GM23338 (cell line): ENCODE measurements around the gene UBE2E2. TPM values are rescaled to one million over a fixed set of nuclear protein-coding genes. Genes with fewer than 3 reads are reported as not detected.

ENCODE experiments used
- ATAC-seq: fragments of 200-7000 bp; cut with Tn5 transposase; 3 replicates; pipeline ENCODE4 v1.9.1; 2020
- DNase-seq: peaks from one replicate; pipeline ENCODE4 v3.0.0-alpha.2; 2015; ENCODE audit warnings: low spot score
- H2AFZ ChIP-seq: fragments of 200-600 bp; sonication (generic); 2 replicates; pipeline ENCODE4 v1.8.0; 2016; ENCODE audit warnings: antibody characterized with exemption, mild to moderate bottlenecking, moderate library complexity
- H3F3A ChIP-seq: fragments of 200-600 bp; sonication (generic); replicated peaks from 2 replicates; pipeline ENCODE4 v1.8.0; 2017; ENCODE audit warnings: antibody characterized with exemption, mixed run types, low read depth
- H3K27ac ChIP-seq: fragments of 200-600 bp; sonication (generic); 2 replicates; pipeline ENCODE4 v1.6.1; 2016; ENCODE audit warnings: low read depth
- H3K27me3 ChIP-seq: fragments of 200-600 bp; sonication (generic); 2 replicates; pipeline ENCODE4 v1.8.0; 2016; ENCODE audit warnings: mild to moderate bottlenecking, mixed run types, moderate library complexity; ENCODE audit not compliant: insufficient read depth
- H3K36me3 ChIP-seq: fragments of 200-600 bp; sonication (generic); 2 replicates; pipeline ENCODE4 v1.8.0; 2016; ENCODE audit warnings: mild to moderate bottlenecking; ENCODE audit not compliant: insufficient read depth
- H3K4me1 ChIP-seq: fragments of 200-600 bp; sonication (generic); 2 replicates; pipeline ENCODE4 v1.8.0; 2016; ENCODE audit warnings: mild to moderate bottlenecking, moderate library complexity; ENCODE audit not compliant: insufficient read depth
- H3K4me2 ChIP-seq: fragments of 200-600 bp; sonication (generic); 2 replicates; pipeline ENCODE4 v1.7.1; 2017; ENCODE audit warnings: mixed run types
- H3K4me3 ChIP-seq: fragments of 200-600 bp; sonication (generic); 2 replicates; pipeline ENCODE4 v1.6.1; 2016; ENCODE audit warnings: mixed run types
- H3K79me2 ChIP-seq: fragments of 200-600 bp; sonication (generic); replicated peaks from 2 replicates; pipeline ENCODE4 v1.8.0; 2017; ENCODE audit warnings: mild to moderate bottlenecking; ENCODE audit not compliant: insufficient read depth
- H3K9me2 ChIP-seq: fragments of 200-600 bp; sonication (generic); 2 replicates; pipeline ENCODE4 v1.8.0; 2017; ENCODE audit not compliant: insufficient read depth
- H4K20me1 ChIP-seq: fragments of 200-600 bp; sonication (generic); replicated peaks from 2 replicates; pipeline ENCODE4 v1.8.0; 2017; ENCODE audit warnings: mild to moderate bottlenecking; ENCODE audit not compliant: insufficient read depth
- H3K27ac Mint-ChIP-seq: 2 replicates; pipeline ENCODE4 v1.8.0; 2020; ENCODE audit warnings: inconsistent platforms, mild to moderate bottlenecking, moderate library complexity, mixed read lengths
- H3K27me3 Mint-ChIP-seq: 3 replicates; pipeline ENCODE4 v1.8.0; 2022; ENCODE audit warnings: low read depth, mild to moderate bottlenecking, moderate library complexity, mixed read lengths, inconsistent platforms; ENCODE audit not compliant: insufficient read depth, poor library complexity
- H3K36me3 Mint-ChIP-seq: 3 replicates; pipeline ENCODE4 v1.8.0; 2021; ENCODE audit warnings: low read depth, mild to moderate bottlenecking, inconsistent platforms, moderate library complexity, mixed read lengths
- H3K4me1 Mint-ChIP-seq: 3 replicates; pipeline ENCODE4 v1.8.0; 2020; ENCODE audit warnings: mild to moderate bottlenecking, inconsistent platforms, mixed read lengths
- H3K4me3 Mint-ChIP-seq: 3 replicates; pipeline ENCODE4 v1.8.0; 2021; ENCODE audit warnings: moderate library complexity, mild to moderate bottlenecking, inconsistent platforms, mixed read lengths
- H3K9me3 Mint-ChIP-seq: 3 replicates; pipeline ENCODE4 v1.8.0; 2020; ENCODE audit warnings: moderate library complexity, mild to moderate bottlenecking, inconsistent platforms, mixed read lengths
- CREB1 ChIP-seq: fragments of 250-450 bp; sonication (Bioruptor Pico); IDR thresholded peaks from 2 replicates; pipeline ENCODE4 v1.5.0; 2020; ENCODE audit warnings: low read depth, mild to moderate bottlenecking, moderate library complexity
- EZH2 ChIP-seq: fragments of 200-600 bp; sonication (generic); IDR thresholded peaks from one replicate; pipeline ENCODE4 v1.8.0; 2017; ENCODE audit warnings: antibody characterized with exemption, mild to moderate bottlenecking, low read depth; ENCODE audit not compliant: unreplicated experiment
- EZH2phosphoT487 ChIP-seq: fragments of 200-600 bp; sonication (generic); IDR thresholded peaks from one replicate; pipeline ENCODE4 v1.8.1; 2018; ENCODE audit warnings: antibody characterized with exemption; ENCODE audit not compliant: unreplicated experiment
- JUNB ChIP-seq: IDR thresholded peaks from one replicate; pipeline ENCODE4 v1.6.1; 2016; ENCODE audit warnings: antibody characterized with exemption; ENCODE audit not compliant: unreplicated experiment
- NANOG ChIP-seq: IDR thresholded peaks from 2 replicates; pipeline ENCODE4 v1.6.1; 2016; ENCODE audit warnings: antibody characterized with exemption, borderline replicate concordance
- POLR2AphosphoS5 ChIP-seq: IDR thresholded peaks from 2 replicates; pipeline ENCODE4 v1.6.1; 2016; ENCODE audit warnings: antibody characterized with exemption, low read depth
- STAT1 ChIP-seq: IDR thresholded peaks from one replicate; pipeline ENCODE4 v1.6.1; 2016; ENCODE audit warnings: antibody characterized with exemption; ENCODE audit not compliant: unreplicated experiment
- ZNF114 ChIP-seq: fragments of 250-450 bp; sonication (Bioruptor Pico); IDR thresholded peaks from 2 replicates; pipeline ENCODE4 v1.5.0; 2020; ENCODE audit warnings: mild to moderate bottlenecking, moderate library complexity
- polyA plus RNA-seq: library from polyadenylated mRNA; unstranded; fragments of >200 nt; fragmentation: Nextera tagmentation; extraction: Ambion mirVana; gene quantifications from 2 replicates; pipeline ENCODE4 v1.2.1, GENCODE V29; 2016
- total RNA-seq: library from RNA; depleted of rRNA; stranded (reverse); fragments of >200 nt; shearing (Covaris generic); gene quantifications from 2 replicates; pipeline ENCODE4 v1.2.3, GENCODE V29; 2014
- TF ChIP-seq, protein P1 (sequence below): IDR thresholded peaks from 2 replicates; pipeline ENCODE4 v1.6.1; 2016; ENCODE audit warnings: antibody characterized with exemption
- TF ChIP-seq, protein P2 (sequence below), 2 experiments: fragments of 200-600 bp in 1 of 2; sonication (generic) in 1 of 2; conservative IDR thresholded peaks; 2 replicates each; pipeline versions ENCODE4 v1.5.1 to v1.6.1; 2016 to 2017; ENCODE audit warnings: antibody characterized with exemption in 2 of 2, low read depth in 2 of 2, mild to moderate bottlenecking in 2 of 2, moderate library complexity in 1 of 2
- TF ChIP-seq, protein P3 (sequence below): fragments of 250-450 bp; sonication (Bioruptor Pico); IDR thresholded peaks from 2 replicates; pipeline ENCODE4 v1.5.0; 2020; ENCODE audit warnings: mild to moderate bottlenecking, moderate library complexity
- TF ChIP-seq, protein P4 (sequence below): IDR thresholded peaks from one replicate; pipeline ENCODE4 v1.6.1; 2018; ENCODE audit warnings: antibody characterized with exemption; ENCODE audit not compliant: unreplicated experiment

The UBE2E2 gene
- total and polyA plus RNA-seq, 2 experiments from 2014 or later, result 86.9 to 169 TPM

DNA sequence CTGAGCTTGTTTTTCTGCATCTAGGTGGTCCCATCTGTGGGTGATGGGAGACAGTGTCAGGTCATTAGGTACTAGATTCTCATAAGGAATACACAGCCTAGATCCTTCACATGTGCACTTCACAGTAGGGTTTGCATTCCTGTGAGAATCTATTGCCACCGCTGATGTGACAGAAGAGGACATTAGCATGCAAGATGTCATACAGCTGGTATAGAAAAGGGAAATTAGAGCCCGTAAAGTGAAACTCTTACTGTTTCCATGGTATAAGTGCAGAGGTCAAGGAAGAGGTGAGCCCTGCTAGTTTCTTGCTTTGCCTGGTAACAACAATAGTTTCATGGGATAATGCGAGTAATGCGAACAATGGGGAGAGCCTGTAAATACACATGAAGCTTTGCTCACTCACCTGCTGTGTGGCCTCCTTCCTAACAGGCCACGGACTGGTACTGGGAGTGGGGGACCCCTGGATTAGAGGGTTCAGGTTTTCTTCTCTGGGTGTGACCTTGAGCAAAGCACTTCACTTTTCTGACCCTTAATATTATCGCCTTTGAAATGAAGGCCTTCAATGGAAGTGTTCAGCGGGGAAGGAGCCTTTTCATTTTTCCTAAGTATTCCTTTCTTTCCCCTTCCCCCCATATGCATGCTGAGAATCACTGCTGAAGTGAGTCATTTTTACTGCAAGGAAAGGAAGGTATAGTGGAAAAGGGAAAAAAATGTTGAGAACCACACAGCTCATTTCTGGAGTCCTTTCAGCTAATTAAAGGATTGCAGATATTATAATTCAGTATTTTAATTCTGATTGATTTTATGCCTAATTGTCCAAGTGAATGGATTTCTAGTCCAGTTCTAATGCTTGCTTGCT, 286.4 kb downstream of the UBE2E2 start:
- peaks cover 27% of the 10 kb centered on the region for H3K9me3 Mint-ChIP-seq
- Histone ChIP-seq H3K4me1 (peaks cover 11% of the 10 kb centered on the region; the same call in 1 of the 2 replicates), H3K36me3 (no peaks in the 10 kb centered on the region), H3K27me3 (no peaks in the 10 kb centered on the region), H3K9me2 (no peaks in the 10 kb centered on the region), H3K4me3 (no peak overlapping the region), H4K20me1 (no peaks in the 10 kb centered on the region), H3K27ac (no peak overlapping the region), H3K4me2 (0 out of 2 replicates have a peak overlapping the region, but pooled peaks have one; percentile 25), H2AFZ (no peak overlapping the region), H3F3A (no peaks in the 10 kb centered on the region), H3K79me2 (no peaks in the 10 kb centered on the region)
- peak; percentile 78 for ATAC-seq
- H3K27me3 Mint-ChIP-seq, result no peaks in the 10 kb centered on the region
- TF ChIP-seq POLR2AphosphoS5 (no peak), EZH2phosphoT487 (no peak), CREB1 (CRISPR knock-in tag) (no peak), NANOG (no peak), EZH2 (no peak), STAT1 (no peak), JUNB (no peak), ZNF114 (CRISPR knock-in tag) (no peak)
- TF ChIP-seq, protein P1, sequence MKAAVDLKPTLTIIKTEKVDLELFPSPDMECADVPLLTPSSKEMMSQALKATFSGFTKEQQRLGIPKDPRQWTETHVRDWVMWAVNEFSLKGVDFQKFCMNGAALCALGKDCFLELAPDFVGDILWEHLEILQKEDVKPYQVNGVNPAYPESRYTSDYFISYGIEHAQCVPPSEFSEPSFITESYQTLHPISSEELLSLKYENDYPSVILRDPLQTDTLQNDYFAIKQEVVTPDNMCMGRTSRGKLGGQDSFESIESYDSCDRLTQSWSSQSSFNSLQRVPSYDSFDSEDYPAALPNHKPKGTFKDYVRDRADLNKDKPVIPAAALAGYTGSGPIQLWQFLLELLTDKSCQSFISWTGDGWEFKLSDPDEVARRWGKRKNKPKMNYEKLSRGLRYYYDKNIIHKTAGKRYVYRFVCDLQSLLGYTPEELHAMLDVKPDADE, result no peak
- TF ChIP-seq, protein P2, sequence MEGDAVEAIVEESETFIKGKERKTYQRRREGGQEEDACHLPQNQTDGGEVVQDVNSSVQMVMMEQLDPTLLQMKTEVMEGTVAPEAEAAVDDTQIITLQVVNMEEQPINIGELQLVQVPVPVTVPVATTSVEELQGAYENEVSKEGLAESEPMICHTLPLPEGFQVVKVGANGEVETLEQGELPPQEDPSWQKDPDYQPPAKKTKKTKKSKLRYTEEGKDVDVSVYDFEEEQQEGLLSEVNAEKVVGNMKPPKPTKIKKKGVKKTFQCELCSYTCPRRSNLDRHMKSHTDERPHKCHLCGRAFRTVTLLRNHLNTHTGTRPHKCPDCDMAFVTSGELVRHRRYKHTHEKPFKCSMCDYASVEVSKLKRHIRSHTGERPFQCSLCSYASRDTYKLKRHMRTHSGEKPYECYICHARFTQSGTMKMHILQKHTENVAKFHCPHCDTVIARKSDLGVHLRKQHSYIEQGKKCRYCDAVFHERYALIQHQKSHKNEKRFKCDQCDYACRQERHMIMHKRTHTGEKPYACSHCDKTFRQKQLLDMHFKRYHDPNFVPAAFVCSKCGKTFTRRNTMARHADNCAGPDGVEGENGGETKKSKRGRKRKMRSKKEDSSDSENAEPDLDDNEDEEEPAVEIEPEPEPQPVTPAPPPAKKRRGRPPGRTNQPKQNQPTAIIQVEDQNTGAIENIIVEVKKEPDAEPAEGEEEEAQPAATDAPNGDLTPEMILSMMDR (conservative IDR thresholded peaks at IDR 0.05; ENCODE audit: low read depth in 2 of 2), result no peak
- TF ChIP-seq, protein P3, sequence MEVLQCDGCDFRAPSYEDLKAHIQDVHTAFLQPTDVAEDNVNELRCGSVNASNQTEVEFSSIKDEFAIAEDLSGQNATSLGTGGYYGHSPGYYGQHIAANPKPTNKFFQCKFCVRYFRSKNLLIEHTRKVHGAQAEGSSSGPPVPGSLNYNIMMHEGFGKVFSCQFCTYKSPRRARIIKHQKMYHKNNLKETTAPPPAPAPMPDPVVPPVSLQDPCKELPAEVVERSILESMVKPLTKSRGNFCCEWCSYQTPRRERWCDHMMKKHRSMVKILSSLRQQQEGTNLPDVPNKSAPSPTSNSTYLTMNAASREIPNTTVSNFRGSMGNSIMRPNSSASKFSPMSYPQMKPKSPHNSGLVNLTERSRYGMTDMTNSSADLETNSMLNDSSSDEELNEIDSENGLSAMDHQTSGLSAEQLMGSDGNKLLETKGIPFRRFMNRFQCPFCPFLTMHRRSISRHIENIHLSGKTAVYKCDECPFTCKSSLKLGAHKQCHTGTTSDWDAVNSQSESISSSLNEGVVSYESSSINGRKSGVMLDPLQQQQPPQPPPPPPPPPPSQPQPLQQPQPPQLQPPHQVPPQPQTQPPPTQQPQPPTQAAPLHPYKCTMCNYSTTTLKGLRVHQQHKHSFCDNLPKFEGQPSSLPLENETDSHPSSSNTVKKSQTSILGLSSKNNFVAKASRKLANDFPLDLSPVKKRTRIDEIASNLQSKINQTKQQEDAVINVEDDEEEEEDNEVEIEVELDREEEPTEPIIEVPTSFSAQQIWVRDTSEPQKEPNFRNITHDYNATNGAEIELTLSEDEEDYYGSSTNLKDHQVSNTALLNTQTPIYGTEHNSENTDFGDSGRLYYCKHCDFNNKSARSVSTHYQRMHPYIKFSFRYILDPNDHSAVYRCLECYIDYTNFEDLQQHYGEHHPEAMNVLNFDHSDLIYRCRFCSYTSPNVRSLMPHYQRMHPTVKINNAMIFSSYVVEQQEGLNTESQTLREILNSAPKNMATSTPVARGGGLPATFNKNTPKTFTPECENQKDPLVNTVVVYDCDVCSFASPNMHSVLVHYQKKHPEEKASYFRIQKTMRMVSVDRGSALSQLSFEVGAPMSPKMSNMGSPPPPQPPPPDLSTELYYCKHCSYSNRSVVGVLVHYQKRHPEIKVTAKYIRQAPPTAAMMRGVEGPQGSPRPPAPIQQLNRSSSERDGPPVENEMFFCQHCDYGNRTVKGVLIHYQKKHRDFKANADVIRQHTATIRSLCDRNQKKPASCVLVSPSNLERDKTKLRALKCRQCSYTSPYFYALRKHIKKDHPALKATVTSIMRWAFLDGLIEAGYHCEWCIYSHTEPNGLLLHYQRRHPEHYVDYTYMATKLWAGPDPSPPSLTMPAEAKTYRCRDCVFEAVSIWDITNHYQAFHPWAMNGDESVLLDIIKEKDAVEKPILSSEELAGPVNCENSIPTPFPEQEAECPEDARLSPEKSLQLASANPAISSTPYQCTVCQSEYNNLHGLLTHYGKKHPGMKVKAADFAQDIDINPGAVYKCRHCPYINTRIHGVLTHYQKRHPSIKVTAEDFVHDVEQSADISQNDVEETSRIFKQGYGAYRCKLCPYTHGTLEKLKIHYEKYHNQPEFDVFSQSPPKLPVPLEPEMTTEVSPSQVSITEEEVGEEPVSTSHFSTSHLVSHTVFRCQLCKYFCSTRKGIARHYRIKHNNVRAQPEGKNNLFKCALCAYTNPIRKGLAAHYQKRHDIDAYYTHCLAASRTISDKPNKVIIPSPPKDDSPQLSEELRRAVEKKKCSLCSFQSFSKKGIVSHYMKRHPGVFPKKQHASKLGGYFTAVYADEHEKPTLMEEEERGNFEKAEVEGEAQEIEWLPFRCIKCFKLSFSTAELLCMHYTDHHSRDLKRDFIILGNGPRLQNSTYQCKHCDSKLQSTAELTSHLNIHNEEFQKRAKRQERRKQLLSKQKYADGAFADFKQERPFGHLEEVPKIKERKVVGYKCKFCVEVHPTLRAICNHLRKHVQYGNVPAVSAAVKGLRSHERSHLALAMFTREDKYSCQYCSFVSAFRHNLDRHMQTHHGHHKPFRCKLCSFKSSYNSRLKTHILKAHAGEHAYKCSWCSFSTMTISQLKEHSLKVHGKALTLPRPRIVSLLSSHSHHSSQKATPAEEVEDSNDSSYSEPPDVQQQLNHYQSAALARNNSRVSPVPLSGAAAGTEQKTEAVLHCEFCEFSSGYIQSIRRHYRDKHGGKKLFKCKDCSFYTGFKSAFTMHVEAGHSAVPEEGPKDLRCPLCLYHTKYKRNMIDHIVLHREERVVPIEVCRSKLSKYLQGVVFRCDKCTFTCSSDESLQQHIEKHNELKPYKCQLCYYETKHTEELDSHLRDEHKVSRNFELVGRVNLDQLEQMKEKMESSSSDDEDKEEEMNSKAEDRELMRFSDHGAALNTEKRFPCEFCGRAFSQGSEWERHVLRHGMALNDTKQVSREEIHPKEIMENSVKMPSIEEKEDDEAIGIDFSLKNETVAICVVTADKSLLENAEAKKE, result no peak
- TF ChIP-seq, protein P4, sequence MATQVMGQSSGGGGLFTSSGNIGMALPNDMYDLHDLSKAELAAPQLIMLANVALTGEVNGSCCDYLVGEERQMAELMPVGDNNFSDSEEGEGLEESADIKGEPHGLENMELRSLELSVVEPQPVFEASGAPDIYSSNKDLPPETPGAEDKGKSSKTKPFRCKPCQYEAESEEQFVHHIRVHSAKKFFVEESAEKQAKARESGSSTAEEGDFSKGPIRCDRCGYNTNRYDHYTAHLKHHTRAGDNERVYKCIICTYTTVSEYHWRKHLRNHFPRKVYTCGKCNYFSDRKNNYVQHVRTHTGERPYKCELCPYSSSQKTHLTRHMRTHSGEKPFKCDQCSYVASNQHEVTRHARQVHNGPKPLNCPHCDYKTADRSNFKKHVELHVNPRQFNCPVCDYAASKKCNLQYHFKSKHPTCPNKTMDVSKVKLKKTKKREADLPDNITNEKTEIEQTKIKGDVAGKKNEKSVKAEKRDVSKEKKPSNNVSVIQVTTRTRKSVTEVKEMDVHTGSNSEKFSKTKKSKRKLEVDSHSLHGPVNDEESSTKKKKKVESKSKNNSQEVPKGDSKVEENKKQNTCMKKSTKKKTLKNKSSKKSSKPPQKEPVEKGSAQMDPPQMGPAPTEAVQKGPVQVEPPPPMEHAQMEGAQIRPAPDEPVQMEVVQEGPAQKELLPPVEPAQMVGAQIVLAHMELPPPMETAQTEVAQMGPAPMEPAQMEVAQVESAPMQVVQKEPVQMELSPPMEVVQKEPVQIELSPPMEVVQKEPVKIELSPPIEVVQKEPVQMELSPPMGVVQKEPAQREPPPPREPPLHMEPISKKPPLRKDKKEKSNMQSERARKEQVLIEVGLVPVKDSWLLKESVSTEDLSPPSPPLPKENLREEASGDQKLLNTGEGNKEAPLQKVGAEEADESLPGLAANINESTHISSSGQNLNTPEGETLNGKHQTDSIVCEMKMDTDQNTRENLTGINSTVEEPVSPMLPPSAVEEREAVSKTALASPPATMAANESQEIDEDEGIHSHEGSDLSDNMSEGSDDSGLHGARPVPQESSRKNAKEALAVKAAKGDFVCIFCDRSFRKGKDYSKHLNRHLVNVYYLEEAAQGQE, result no peak
- no peak overlapping the region for H3K4me3 Mint-ChIP-seq
- peaks cover 28% of the 10 kb centered on the region for H3K36me3 Mint-ChIP-seq
- peak; percentile 32 for DNase-seq
- peak overlapping the region; percentile 61; the same call in 1 of the 2 replicates for H3K27ac Mint-ChIP-seq
- H3K4me1 Mint-ChIP-seq, result peaks cover 16% of the 10 kb centered on the region
